Activated naive CD8-positive, alpha-beta T cell treated with anti-CD3 and anti-CD28 coated beads, Interleukin-2, amount 50 U/mL, for 16 hours (primary cell): ENCODE data around the gene PDE4C.
"Not testable (repeated sequence)": the region's sequence is repeated elsewhere in the genome, so short reads cannot be mapped to it uniquely, and the experiment has no call there.

Experiments
- DNase-seq: peaks from one replicate; pipeline ENCODE4 v3.0.0-alpha.2; 2020; ENCODE audit warnings: low read depth, low spot score

The PDE4C gene

GRCh38 chr19:18223860-18224524 lies 2.2 kb downstream of the PDE4C start:
- DNase-seq = no peak

DNA sequence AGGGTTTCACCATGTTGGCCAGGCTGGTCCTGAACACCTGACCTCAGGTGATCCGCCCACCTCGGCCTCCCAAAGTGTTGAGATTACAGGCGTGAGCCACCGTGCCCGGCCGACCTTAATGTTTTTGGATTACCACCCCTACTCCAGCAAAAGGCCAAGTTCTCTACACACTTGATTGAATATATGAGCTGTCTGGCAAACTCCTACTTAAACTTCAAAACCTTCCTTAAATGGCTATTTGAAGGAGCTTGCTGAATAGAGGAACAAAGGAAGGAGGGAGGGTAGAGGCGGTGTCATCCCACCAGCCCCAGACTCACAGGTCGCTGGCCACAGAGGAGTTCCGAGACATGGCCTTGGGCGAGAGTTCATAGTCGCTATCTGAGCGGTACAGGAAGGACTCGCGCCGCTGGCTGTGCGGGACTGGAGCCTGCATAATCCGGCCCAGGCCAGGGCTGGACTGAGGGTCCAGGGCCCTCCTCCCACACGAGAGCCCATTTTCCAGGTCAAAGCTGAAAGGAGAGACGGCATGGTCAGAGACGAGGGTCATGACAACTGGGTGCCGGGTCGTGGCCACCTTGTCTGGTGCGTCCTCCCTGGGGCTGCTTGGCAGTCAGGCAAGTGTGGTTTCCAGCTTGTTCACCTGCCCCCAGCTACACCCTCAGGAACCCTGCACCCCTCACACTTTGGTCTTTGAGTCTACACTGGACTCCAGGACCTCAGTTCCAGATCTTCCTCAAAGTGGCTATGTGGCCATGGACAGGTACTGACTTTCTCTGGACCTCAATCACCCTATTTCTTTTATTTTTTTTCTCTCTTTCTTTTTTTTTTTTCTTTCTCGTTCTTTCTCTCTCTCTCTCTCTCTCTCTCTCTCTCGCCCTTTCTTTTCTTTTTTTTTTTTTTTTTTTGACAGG lies 4.2 kb downstream of the PDE4C start:
- no peak for DNase-seq

GRCh38 chr19:18220632-18221275 lies 5.5 kb downstream of the PDE4C start:
- DNase-seq = no peak

DNA sequence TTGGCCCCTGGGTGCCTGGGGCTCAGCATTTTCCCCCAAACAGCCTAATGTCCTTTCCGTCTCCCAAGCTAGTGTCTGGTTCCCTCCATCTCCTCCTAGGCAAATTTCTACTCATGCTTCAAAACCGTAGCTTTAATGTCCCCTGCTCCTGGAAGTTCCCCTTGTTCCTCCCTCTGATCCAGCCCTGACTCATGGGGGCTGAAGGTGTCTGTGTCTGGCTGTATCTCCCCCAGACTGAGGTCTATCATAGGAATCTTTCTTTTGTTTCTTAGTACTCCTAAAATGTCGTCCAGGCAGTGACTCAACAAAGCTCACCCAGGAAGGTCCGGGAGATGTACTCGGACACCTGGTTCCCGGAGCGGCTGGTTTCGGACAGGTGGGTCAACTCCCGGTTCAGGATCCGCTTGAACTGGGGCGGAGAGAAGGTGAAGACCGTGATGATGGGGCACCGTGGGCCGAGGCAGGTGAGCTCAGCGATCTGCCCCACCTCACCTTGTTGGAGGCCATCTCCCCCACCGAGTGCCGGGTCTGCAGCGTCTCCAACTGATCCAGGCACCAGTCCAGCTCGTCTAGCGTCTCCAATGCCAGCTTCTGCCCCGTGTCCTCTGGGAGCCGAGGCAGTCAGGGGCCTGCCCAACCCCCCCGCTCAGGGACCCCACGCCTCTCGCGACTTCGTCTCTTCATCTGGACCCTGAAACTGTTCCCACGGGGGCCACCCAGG lies 6.2 kb downstream of the PDE4C start:
- DNase-seq = no peak

DNA sequence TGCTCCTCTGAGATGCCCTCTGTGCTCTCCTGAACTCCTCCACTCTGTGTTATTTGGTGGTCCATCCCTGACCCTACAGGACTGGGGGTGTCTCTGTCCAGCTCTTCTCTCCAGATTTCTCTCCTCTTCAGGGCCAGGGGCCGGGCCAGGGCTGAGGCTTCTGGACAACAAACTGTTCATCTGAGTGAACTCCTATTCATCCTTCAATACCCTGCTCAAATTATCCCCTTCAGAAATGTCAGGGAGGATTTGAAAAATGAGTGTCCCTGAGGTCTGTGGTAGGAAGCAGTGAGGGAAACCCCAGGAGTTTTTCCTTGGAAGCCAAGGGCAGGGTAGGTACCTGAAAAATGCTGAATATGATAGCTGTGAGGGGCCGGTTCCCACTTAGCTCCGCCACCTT lies 7.6 kb downstream of the PDE4C start:
- no peak for DNase-seq

- DNase-seq = no peak
Observed at GRCh38 chr19:18218159-18218558, 8.1 kb downstream of the PDE4C start.

DNA sequence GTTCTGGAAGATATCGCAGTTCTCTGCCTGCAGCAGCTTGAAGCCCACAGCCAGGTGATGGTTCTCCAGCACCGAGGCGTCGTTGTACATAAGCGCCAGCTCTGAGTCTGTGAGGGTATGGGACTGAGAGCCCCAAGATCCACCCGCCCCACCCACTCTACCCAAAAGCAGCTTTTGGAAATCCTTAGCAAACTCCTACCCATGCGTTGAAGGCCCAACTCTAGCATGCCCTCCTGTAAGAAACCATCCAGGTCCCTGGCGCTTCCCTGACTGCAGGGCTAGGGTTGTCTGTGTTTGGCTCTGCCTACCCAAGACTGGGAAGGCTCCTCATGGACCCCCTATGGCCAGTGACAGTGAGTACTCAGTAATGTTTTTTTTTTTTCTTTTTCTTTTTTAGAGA lies 9.4 kb downstream of the PDE4C start:
- no peak for DNase-seq

DNA sequence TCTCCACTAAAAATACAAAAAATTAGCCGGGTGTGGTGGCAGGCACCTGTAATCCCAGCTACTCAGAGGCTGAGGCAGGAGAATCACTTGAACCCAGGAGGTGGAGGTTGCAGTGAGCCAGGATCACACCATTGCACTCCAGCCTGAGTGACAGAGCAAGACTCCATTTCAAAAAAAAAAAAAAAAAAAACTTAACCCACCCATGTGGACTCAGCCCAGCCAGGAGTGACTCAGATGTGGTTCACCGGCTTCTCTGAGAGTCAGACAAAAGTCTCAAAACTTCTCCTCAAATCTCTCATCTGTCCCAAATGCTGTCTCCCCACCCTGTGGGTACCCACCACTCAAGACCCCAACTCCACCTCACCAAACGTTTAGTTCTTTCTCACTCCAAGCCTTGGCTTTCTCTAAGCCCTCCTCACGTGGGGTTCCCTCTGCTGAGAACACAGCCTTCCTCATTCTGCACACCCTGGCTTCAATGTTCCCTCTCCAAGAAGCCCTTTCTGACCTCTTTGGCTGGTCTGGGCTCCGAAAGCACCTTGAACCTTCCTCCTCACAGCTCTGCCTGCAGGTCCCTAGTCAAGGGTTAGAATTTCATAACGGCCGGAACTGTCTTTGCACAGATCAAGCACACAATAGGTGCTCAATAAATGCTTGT lies 11.3 kb downstream of the PDE4C start:
- no peak for DNase-seq

- DNase-seq = no peak
Observed at GRCh38 chr19:18211683-18212082, 14.6 kb downstream of the PDE4C start.

GRCh38 chr19:18209912-18210311 lies 16.3 kb downstream of the PDE4C start:
- not testable (repeated sequence) for DNase-seq

- no peak for DNase-seq
Observed at GRCh38 chr19:18208098-18208951, 17.9 kb downstream of the PDE4C start.

DNA sequence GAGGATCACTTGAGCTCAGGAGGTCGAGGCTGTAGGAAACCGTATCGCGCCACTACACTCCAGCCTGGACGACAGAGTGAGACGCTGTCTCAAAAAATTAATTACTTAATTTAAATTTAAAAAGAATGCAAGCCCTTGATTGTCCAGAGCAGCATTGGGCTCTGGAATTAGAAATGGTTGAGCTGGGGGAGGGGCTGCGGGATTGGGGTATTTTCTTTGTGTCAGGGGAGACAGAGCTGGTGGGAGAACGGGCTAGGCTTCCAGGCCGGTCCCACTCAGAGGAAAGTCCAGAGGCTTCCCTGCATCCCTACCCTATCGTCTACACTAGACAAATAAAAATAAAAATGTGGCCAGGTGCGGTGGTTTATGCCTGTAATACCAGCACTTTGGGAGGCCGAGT lies 20.2 kb downstream of the PDE4C start:
- no peak for DNase-seq

- peak; percentile 27 for DNase-seq
Observed at GRCh38 chr19:18205200-18205892, 20.9 kb downstream of the PDE4C start.

DNA sequence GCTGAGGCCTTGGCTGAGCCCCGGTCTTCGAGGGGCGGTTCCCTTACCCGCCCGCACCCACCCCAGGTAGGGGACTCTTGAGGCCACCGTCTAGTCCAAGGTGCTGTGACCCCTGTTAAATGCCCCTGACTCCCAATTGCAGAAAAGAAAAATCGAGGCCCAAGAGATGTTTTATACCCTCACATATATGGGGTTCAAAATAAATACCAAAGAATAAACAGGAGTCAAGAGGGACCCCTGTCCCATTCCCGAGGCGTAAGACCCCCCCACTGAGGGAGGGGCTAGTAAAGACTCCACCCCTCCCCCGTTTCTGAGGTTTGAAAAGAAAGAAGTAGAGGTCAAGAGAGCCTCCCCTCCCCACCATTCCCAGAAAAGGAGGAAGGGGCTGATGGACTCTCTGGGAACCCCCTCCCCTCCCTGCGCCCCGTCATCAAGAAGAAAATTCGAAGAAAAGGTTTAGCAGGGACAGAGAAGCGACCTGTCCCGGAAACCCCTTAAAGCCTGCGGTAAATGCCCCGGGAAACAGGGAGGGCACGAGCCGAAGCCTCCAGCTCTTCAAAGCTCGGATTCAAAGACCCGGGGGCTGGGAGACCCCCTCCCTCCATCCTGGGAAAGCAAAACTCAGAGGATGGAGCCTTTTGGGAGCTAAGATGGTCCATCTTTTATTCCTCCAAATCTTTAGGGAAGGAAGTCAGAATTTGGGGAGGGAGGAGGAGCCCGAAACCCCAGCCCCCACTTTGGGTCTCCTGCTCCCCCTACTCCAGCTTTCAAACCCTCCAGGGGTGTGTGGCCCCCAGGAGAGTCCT lies 21.6 kb downstream of the PDE4C start:
- no peak for DNase-seq

DNA sequence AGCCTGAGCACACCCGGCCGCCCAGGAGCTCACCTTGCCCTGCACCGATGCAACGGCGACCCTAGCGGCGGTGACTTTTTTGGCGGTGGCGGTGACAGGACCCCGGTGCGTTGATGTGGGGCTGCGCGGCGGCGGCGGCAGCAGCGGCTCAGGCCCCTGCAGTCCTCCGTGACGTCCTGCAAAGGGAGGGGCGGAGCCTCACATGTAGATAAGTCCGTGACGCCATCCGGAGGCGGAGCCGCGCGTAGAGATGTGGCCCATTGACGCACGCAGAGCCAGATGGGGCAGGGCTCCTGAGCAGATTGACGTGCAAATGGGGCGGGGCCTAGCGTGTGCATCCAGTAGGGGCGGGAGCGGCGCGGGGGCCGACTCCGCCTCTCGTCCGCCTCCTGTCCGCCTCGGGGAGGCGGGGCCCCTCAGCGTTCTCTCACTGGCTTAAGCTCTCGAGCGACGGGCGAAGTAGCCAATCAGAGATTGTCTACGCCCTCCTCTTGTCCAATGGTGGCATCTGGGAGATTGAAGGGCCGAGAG lies 22.3 kb downstream of the PDE4C start, which contains the start of gene RAB3A:
TSS of gene RAB3A (minus strand) at position 180 of the 531 bp plus-strand sequence. CDS start 1,302 bp downstream, outside the sequence.
- DNase-seq = peak; percentile 100

GRCh38 chr19:18203408-18203862 lies 22.8 kb downstream of the PDE4C start:
- DNase-seq = no peak

DNA sequence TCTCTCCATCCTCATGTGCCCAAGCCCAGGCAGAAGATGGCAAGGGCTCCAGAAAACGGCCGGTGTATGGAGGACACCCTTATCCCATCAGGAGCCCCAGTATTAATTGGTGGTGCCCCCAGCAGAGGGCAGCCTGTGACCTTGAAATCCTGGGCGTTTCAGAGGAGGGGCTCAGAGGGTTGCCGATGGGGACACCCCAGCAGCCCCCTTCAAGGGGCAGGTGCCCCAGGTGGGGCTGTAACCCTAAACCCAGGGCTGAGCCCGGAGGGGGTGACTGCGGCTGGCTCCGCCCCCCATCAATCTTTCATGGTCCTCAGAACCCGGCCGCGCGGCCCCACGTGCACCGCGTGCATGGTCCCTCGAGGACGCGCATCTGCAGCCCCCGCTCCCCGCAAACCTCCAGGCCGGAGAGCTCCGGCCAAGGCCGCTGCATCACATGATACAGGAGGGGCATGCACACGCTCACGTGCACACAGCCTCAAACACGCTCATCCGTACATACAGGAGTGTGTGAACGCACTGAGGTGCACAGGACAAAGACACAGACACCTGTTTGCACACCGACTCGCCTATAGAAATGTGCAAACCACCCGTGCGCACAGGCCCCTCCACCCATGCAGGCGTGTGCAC lies 23.3 kb downstream of the PDE4C start:
- DNase-seq = no peak

GRCh38 chr19:18202397-18202777 lies 23.9 kb downstream of the PDE4C start:
- no peak for DNase-seq
